ENCODE results near the gene HOXB7. TPM values are rescaled to one million over a fixed set of nuclear protein-coding genes. Genes with fewer than 3 reads are reported as not detected.

The HOXB7 gene
- total RNA-seq, 1 donor from 2014 or later: 15.0 TPM

- Histone ChIP-seq H3K9me3 (no peaks in the 10 kb centered on the region), H3K4me1 (peaks cover 19 to 27% of the 10 kb centered on the region in 2 donors), H3K27me3 (peaks cover 32% of the 10 kb centered on the region), H3K4me3 (no peak overlapping the region), H3K36me3 (no peaks in the 10 kb centered on the region), H3K27ac (no peak overlapping the region)
- intact Hi-C loops (cut with DNase I): no loop called here
- TF ChIP-seq, protein P1, sequence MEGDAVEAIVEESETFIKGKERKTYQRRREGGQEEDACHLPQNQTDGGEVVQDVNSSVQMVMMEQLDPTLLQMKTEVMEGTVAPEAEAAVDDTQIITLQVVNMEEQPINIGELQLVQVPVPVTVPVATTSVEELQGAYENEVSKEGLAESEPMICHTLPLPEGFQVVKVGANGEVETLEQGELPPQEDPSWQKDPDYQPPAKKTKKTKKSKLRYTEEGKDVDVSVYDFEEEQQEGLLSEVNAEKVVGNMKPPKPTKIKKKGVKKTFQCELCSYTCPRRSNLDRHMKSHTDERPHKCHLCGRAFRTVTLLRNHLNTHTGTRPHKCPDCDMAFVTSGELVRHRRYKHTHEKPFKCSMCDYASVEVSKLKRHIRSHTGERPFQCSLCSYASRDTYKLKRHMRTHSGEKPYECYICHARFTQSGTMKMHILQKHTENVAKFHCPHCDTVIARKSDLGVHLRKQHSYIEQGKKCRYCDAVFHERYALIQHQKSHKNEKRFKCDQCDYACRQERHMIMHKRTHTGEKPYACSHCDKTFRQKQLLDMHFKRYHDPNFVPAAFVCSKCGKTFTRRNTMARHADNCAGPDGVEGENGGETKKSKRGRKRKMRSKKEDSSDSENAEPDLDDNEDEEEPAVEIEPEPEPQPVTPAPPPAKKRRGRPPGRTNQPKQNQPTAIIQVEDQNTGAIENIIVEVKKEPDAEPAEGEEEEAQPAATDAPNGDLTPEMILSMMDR (IDR thresholded peaks at IDR 0.05): no peak
- no peak for DNase-seq (ENCODE audit: low spot score in 2 of 2)
Observed at GRCh38 chr17:48621410-48622392, 10.9 kb upstream of the HOXB7 start.

DNA sequence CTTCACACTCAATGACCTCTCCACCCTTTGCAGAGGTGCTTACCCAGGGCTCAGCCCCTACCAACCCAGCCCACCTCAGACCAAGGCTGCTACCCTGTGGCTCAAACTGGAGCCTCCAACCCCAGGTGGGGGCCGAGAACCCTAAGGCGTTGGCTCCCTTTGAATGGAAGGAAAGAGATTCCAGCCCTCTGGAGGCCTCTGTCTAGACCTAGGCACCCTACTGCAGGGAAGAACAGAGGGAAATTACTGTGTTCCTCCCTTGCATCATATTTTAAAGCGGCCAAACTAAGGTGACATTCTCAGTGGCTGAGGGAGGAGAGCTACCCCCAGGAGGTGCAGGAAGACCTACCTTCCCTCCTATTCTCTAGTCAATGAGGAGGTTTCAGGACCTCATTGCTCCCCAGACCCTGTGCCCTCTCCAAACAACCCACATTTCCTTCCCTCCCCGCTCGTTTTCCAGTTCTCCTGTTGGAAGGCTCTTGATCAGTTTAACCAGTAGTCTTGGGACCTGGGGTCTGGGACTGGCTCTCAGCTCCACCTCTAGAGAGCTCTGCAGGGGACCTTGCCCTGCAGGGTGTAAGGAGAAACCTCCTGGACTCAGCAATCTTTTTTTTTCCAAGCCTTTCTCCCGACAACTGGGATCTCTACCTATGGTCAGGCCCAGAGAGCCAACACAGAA is 9.8 kb upstream of the HOXB7 start:
- TF ChIP-seq, protein P1 (IDR thresholded peaks at IDR 0.05): no peak
- intact Hi-C loops (cut with DNase I): no loop called here
- no peaks in the 10 kb centered on the region for H3K9me3 ChIP-seq
- no peaks in the 10 kb centered on the region for H3K36me3 ChIP-seq
- DNase-seq (ENCODE audit: low spot score in 2 of 2): no peak
- no peak overlapping the region for H3K27ac ChIP-seq
- no peak overlapping the region for H3K4me3 ChIP-seq
- peaks cover 31% of the 10 kb centered on the region for H3K27me3 ChIP-seq
- H3K4me1 ChIP-seq: peaks cover 10 to 16% of the 10 kb centered on the region in 2 donors

- Histone ChIP-seq H3K9me3 (no peaks in the 10 kb centered on the region), H3K4me3 (no peak overlapping the region), H3K4me1 (peaks cover 5 to 11% of the 10 kb centered on the region in 2 donors), H3K36me3 (no peaks in the 10 kb centered on the region), H3K27me3 (peaks cover 26% of the 10 kb centered on the region), H3K27ac (no peak overlapping the region)
- TF ChIP-seq, protein P1 (IDR thresholded peaks at IDR 0.05): no peak
- intact Hi-C loops (cut with DNase I): loop anchor here (2.0 kb wide), 2 partner anchors 269 to 285 kb away; no protein-coding TSS in a partner anchor
- no peak for DNase-seq (ENCODE audit: low spot score in 2 of 2)
Observed at GRCh38 chr17:48619826-48620449, 9.1 kb upstream of the HOXB7 start.

DNA sequence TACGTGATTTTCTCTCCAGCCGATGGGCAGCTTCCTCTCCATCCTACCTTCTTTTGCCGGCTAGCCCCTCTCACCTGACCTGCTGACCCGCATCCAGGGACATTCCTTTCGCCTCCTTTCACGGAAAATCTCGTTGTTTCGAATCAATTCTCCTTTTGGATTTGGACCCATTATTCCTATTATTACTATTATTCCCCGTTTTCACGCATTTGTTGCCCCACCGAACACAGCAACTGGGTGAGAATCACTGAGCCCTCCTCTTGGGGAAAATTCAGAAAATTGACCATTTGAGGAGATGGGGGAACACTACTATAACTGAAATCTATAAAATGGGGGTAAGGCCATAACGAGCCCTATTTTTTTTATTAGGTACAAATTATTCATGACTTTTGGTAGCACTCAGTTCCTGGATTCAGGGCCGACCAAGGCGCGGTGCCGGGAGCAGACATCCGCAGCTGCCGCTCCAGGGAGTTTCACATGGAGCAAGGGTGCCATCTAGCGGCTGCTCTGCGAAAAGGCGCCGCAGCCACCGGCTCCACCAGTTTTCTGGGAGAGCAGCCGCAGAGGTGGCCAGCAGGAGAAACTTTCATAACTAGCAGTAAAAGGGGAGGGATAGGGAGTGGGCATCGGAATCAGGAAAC is 7.6 kb upstream of the HOXB7 start:
- H3K9me3 ChIP-seq: no peaks in the 10 kb centered on the region
- TF ChIP-seq, protein P1 (IDR thresholded peaks at IDR 0.05): peak; percentile 92 to 98 (median 98)
- H3K4me1 ChIP-seq: peaks cover 4 to 9% of the 10 kb centered on the region in 2 donors
- no peaks in the 10 kb centered on the region for H3K36me3 ChIP-seq
- H3K4me3 ChIP-seq: peak overlapping the region in 1 of 2 donors; percentile 28
- intact Hi-C loops (cut with DNase I): loop anchor here (2.0 kb wide), 2 partner anchors 268 to 284 kb away; no protein-coding TSS in a partner anchor
- no peak overlapping the region for H3K27ac ChIP-seq
- H3K27me3 ChIP-seq: peaks cover 36% of the 10 kb centered on the region
- DNase-seq (ENCODE audit: low spot score in 2 of 2): peak; percentile 36 to 93

Data from ascending aorta (tissue), 2 donors.